K562 (cell line): ENCODE data around the gene FAM184B. TPM values are rescaled to one million over a fixed set of nuclear protein-coding genes. Genes with fewer than 3 reads are reported as not detected.

ENCODE experiments used
- ATAC-seq: fragments of 200-7000 bp; cut with Tn5 transposase; 3 replicates; pipeline ENCODE4 v1.9.1; 2020; ENCODE audit warnings: moderate library complexity
- BruUV-seq: library from RNA; stranded (reverse); fragments of 400-500 nt; replicated peaks from 2 replicates; lab custom pipeline; 2021; lab: Mats Ljungman, UMichigan
- CTCF ChIA-PET: fragments of 300-600 bp; formaldehyde crosslinking; extraction: SDS; loops from one replicate; lab custom pipeline; 2021; ENCODE audit warnings: low intra/inter-chr PET ratio; lab: Yijun Ruan, JAX
- POLR2A ChIA-PET: fragments of 300-600, 350-650 bp; sonication (Branson Sonifier 250); formaldehyde crosslinking; extraction: SDS; loops from one replicate; lab custom pipeline; 2021; ENCODE audit warnings: antibody characterized with exemption, inconsistent platforms; lab: Yijun Ruan, JAX
- DNase-seq, 4 experiments: peaks; one replicate each; pipeline versions ENCODE4 v3.0.0 to v3.0.0-alpha.2; 2011 to 2018; ENCODE audit warnings: low spot score in 3 of 4, mixed read lengths in 3 of 4; ENCODE audit errors: extremely low read depth in 1 of 4
- FAIRE-seq: peaks from 2 replicates; lab custom pipeline; 2011; peaks lifted over from hg19 to GRCh38; lab: Jason Lieb, UNC
- H2AFZ ChIP-seq: 2 replicates; pipeline ENCODE4 v1.6.0; 2011; ENCODE audit warnings: low read depth, low read length, control low read depth, inconsistent platforms
- H3K27ac ChIP-seq: fragments of 200-600 bp; 3 replicates; pipeline ENCODE4 v1.8.0; 2011; ENCODE audit warnings: low read depth, mild to moderate bottlenecking, control low read depth, inconsistent platforms, low read length, moderate library complexity, mixed read lengths; ENCODE audit errors: extremely low read depth
- H3K27me3 ChIP-seq, 2 experiments: fragments of 300-600 bp in 1 of 2; 2 replicates in 1 of 2; 3 replicates in 1 of 2; pipeline versions ENCODE4 v1.6.0 to v1.8.0; 2011; ENCODE audit warnings: inconsistent platforms in 2 of 2, low read length in 2 of 2, mild to moderate bottlenecking in 1 of 2, mixed read lengths in 1 of 2, moderate library complexity in 1 of 2; ENCODE audit not compliant: control insufficient read depth in 2 of 2, insufficient read depth in 2 of 2
- H3K36me3 ChIP-seq: fragments of 300-600 bp; 3 replicates; pipeline ENCODE4 v1.8.0; 2011; ENCODE audit warnings: mild to moderate bottlenecking, low read length, inconsistent platforms; ENCODE audit not compliant: control insufficient read depth, insufficient read depth
- H3K4me1 ChIP-seq, 2 experiments: fragments of 200-600 bp in 1 of 2; replicated peaks in 1 of 2; 2 replicates in 1 of 2; 3 replicates in 1 of 2; pipeline versions ENCODE4 v1.5.1 to v1.8.0; 2011; ENCODE audit warnings: inconsistent platforms in 2 of 2, low read length in 2 of 2, mild to moderate bottlenecking in 1 of 2, mixed read lengths in 1 of 2, moderate library complexity in 1 of 2; ENCODE audit not compliant: control insufficient read depth in 2 of 2, insufficient read depth in 2 of 2
- H3K4me2 ChIP-seq: 2 replicates; pipeline ENCODE4 v1.6.1; 2011; ENCODE audit warnings: low read length, control low read depth, inconsistent platforms, mixed read lengths; ENCODE audit not compliant: insufficient read depth
- H3K4me3 ChIP-seq: fragments of 200-600 bp; sonication (generic), shearing (Covaris generic); 2 replicates; pipeline ENCODE4 v1.5.1; 2016; ENCODE audit warnings: control low read depth, inconsistent platforms
- H3K79me2 ChIP-seq: fragments of 200-600 bp; 3 replicates; pipeline ENCODE4 v1.8.0; 2011; ENCODE audit warnings: low read length, inconsistent platforms; ENCODE audit not compliant: control insufficient read depth, insufficient read depth
- H3K9ac ChIP-seq, 2 experiments: 2 replicates each; pipeline versions ENCODE4 v1.6.0 to v1.6.1; 2011; ENCODE audit warnings: low read depth in 2 of 2, low read length in 2 of 2, control low read depth in 1 of 2, inconsistent platforms in 1 of 2, mild to moderate bottlenecking in 1 of 2, mixed read lengths in 1 of 2; ENCODE audit not compliant: insufficient read depth in 1 of 2
- H3K9me1 ChIP-seq: one replicate; pipeline ENCODE4 v1.6.0; 2011; ENCODE audit warnings: inconsistent platforms, mild to moderate bottlenecking, low read length, moderate library complexity; ENCODE audit not compliant: control insufficient read depth, insufficient read depth
- H3K9me3 ChIP-seq: replicated peaks from 2 replicates; pipeline ENCODE4 v1.5.1; 2011; ENCODE audit warnings: low read depth, low read length, inconsistent platforms; ENCODE audit not compliant: control insufficient read depth, insufficient read depth
- H4K20me1 ChIP-seq: replicated peaks from 2 replicates; pipeline ENCODE4 v1.6.1; 2011; ENCODE audit warnings: low read length, inconsistent platforms, mixed read lengths; ENCODE audit not compliant: control insufficient read depth, insufficient read depth
- CREB3L1 ChIP-seq: fragments of 450-650 bp; IDR thresholded peaks from 2 replicates; pipeline ENCODE4 v1.6.1; 2014; ENCODE audit warnings: low read depth, mild to moderate bottlenecking, moderate library complexity, borderline replicate concordance
- ELF1 ChIP-seq: fragments of 200-800 bp; sonication (Bioruptor generic); IDR thresholded peaks from 2 replicates; pipeline ENCODE4 v1.6.1; 2016; ENCODE audit warnings: missing genetic modification characterization, missing compliant biosample characterization
- NR3C1 ChIP-seq: sonication (generic); formaldehyde crosslinking; IDR thresholded peaks from 2 replicates; pipeline ENCODE4 v1.8.1; 2022; ENCODE audit warnings: missing genetic modification reagents
- SIN3A ChIP-seq, 2 experiments: fragments of 150-350 bp in 1 of 2; IDR thresholded peaks; 2 replicates each; pipeline ENCODE4 v1.6.1; 2011 to 2016; ENCODE audit warnings: borderline replicate concordance in 2 of 2, low read depth in 2 of 2, low read length in 2 of 2, mild to moderate bottlenecking in 2 of 2, moderate library complexity in 2 of 2; ENCODE audit not compliant: control insufficient read depth in 1 of 2
- SRSF9 ChIP-seq: fragments of 200-400 bp; formaldehyde crosslinking; IDR thresholded peaks from 2 replicates; pipeline ENCODE4 v1.6.1; 2017; ENCODE audit warnings: low read depth, low read length, borderline replicate concordance
- ZBTB33 ChIP-seq: sonication (generic); formaldehyde crosslinking; IDR thresholded peaks from 2 replicates; pipeline ENCODE4 v1.8.1; 2023; ENCODE audit warnings: mild to moderate bottlenecking, missing genetic modification reagents
- ZBTB49 ChIP-seq: sonication (generic); formaldehyde crosslinking; IDR thresholded peaks from 2 replicates; pipeline ENCODE4 v1.8.0; 2022; ENCODE audit warnings: missing genetic modification reagents, mild to moderate bottlenecking, borderline replicate concordance
- ZNF507 ChIP-seq: conservative IDR thresholded peaks from 2 replicates; pipeline ENCODE4 v1.6.1; 2017; ENCODE audit warnings: missing genetic modification characterization, missing compliant biosample characterization
- WGBS: fragments of 100-300 bp; shearing (Covaris generic); methylation state at CpG from one replicate; pipeline ENCODE4 v1.1.6; 2016; ENCODE audit warnings: low coverage, mixed read lengths; ENCODE audit not compliant: insufficient coverage; ENCODE audit errors: missing lambda C conversion rate; 5-methylcytosine and 5-hydroxymethylcytosine counted together
- in situ Hi-C: fragments of 300-500 bp; cut with MboI; formaldehyde crosslinking; loops from 4 replicates; pipeline ENCODE4 v1.15.0; 2018; ENCODE audit warnings: inconsistent platforms, mixed read lengths
- intact Hi-C: fragments of 100-400 bp; cut with micrococcal nuclease; formaldehyde crosslinking; loops from 2 replicates; pipeline ENCODE4 v1.14.2; 2022
- polyA plus RNA-seq, 8 experiments: library from polyadenylated mRNA; depleted of rRNA in 4 of 8; stranded (reverse) in 5 of 8; unstranded in 3 of 8; fragments of >200 nt; fragmentation: Nextera tagmentation in 2 of 8; fragmentation: Illumina TruSeq in 1 of 8; extraction: Ambion mirVana in 2 of 8; extraction: Trizol in 1 of 8; gene quantifications; 2 replicates each; pipeline versions ENCODE4 v1.2.1 to v1.2.3, GENCODE V29; 2011 to 2014; ENCODE audit warnings: inconsistent platforms in 1 of 8, missing spikeins in 1 of 8
- total RNA-seq, 7 experiments: library from RNA; depleted of rRNA in 6 of 7; stranded (reverse); fragments of >200 nt in 6 of 7; fragmentation: Illumina TruSeq in 2 of 7; extraction: Trizol in 2 of 7; gene quantifications; 2 replicates each; pipeline versions ENCODE4 v1.2.1 to v1.2.3, GENCODE V29; 2011 to 2021; ENCODE audit warnings: low replicate concordance in 1 of 7
- TF ChIP-seq, protein P1 (sequence below): sonication (generic); formaldehyde crosslinking; IDR thresholded peaks from 2 replicates; pipeline ENCODE4 v1.8.0; 2023; ENCODE audit warnings: mild to moderate bottlenecking, missing genetic modification reagents

FAM184B gene
- total and polyA plus RNA-seq, 9 of the 15 experiments (the other 6 are each of a cell fraction or from before 2014, with no cell fraction given), result not detected

GRCh38 chr4:17810260-17811077 is 29.0 kb upstream of the FAM184B start, which contains the start of the genes DCAF16 and NCAPG:
Gene DCAF16 (minus strand): TSS chr4:17810757. CDS start chr4:17804141, 6,616 bp downstream.
Gene NCAPG (plus strand): TSS chr4:17810979. CDS start chr4:17811078, 99 bp downstream.
- H3K27ac ChIP-seq, result peak within 1 kb of the TSS; percentile 96
- intact Hi-C loops (loop anchor here (2.0 kb wide), 1 partner anchor 210 kb away; the partner anchor contains the start of gene LCORL), in situ Hi-C loops (no loop called here)
- H3K9me1 ChIP-seq, result no peaks in the 10 kb centered on the region
- peak within 1 kb of the TSS; percentile 95 for H3K4me2 ChIP-seq
- no peaks in the 10 kb centered on the region for H3K9me3 ChIP-seq
- ChIA-PET CTCF (no interaction called here), POLR2A (interaction anchor here (0.5 to 1.7 kb wide), 17 partner anchors 10 to 1046 kb away, joined by 3 to 10 read pairs (median 3); partner anchors contain the start of gene QDPR)
- H3K4me3 ChIP-seq, result peak within 1 kb of the TSS; percentile 65
- peaks cover 11% of the 10 kb centered on the region for H4K20me1 ChIP-seq
- peak within 1 kb of the TSS; percentile 97 to 100 for H3K9ac ChIP-seq
- peak; percentile 88 for ATAC-seq
- peak; percentile 100 for FAIRE-seq
- H3K27me3 ChIP-seq, result no peaks in the 10 kb centered on the region
- DNase-seq, result peak; percentile 94 to 100 (median 96)
- under 1% methylated on average over 64 of the region's 69 CpGs for WGBS
- H3K36me3 ChIP-seq, result peaks cover 54% of the 10 kb centered on the region
- peak within 1 kb of the TSS; percentile 90 for H2AFZ ChIP-seq
- H3K4me1 ChIP-seq, result peaks cover 3 to 10% of the 10 kb centered on the region in 2 experiments; a peak in 4 of 5 replicates
- TSS peak; percentile 58 for BruUV-seq
- H3K79me2 ChIP-seq, result peaks cover 99% of the 10 kb centered on the region
- no peak for TF ChIP-seq SRSF9
- TF ChIP-seq ZBTB49 (CRISPR knock-in tag), result peak; percentile 74; the same call in 1 of the 2 replicates
- TF ChIP-seq, protein P1, sequence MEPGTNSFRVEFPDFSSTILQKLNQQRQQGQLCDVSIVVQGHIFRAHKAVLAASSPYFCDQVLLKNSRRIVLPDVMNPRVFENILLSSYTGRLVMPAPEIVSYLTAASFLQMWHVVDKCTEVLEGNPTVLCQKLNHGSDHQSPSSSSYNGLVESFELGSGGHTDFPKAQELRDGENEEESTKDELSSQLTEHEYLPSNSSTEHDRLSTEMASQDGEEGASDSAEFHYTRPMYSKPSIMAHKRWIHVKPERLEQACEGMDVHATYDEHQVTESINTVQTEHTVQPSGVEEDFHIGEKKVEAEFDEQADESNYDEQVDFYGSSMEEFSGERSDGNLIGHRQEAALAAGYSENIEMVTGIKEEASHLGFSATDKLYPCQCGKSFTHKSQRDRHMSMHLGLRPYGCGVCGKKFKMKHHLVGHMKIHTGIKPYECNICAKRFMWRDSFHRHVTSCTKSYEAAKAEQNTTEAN, result peak; percentile 62; the same call in 1 of the 2 replicates
- TF ChIP-seq CREB3L1, result peak; percentile 98
- TF ChIP-seq SIN3A (IDR thresholded peaks at IDR 0.05; ENCODE audit: borderline replicate concordance in 2 of 2, control insufficient read depth in 1 of 2, low read depth in 2 of 2, low read length in 2 of 2), result peak; percentile 92 to 93; a peak in 3 of 4 replicates
- TF ChIP-seq ZBTB33 (CRISPR knock-in tag), result peak; percentile 89
- TF ChIP-seq ELF1, result peak; percentile 47; the same call in 1 of the 2 replicates
- peak; percentile 93; the same call in 1 of the 2 replicates for TF ChIP-seq NR3C1 (CRISPR knock-in tag)
- no peak for TF ChIP-seq ZNF507 (tag)
